MCF 10A (cell line): Measurements from ENCODE around the gene SCYGR8. TPM values are rescaled to one million over a fixed set of nuclear protein-coding genes. Genes with fewer than 3 reads are reported as not detected.

ENCODE experiments used
- BruUV-seq: library from RNA; stranded (reverse); fragments of 400-500 nt; replicated peaks from 2 replicates; lab custom pipeline; 2021; lab: Mats Ljungman, UMichigan
- CTCF ChIA-PET: fragments of 300-600 bp; sonication (Branson Sonifier 250); formaldehyde crosslinking; extraction: SDS; loops from one replicate; lab custom pipeline; 2021; ENCODE audit warnings: antibody characterized with exemption, inconsistent platforms; lab: Yijun Ruan, JAX
- POLR2A ChIA-PET: fragments of 300-600, 350-650 bp; sonication (Branson Sonifier 250); formaldehyde crosslinking; extraction: SDS; loops from one replicate; lab custom pipeline; 2020; ENCODE audit warnings: antibody characterized with exemption, inconsistent platforms; lab: Yijun Ruan, JAX
- DNase-seq: peaks from one replicate; pipeline ENCODE4 v3.0.0-alpha.2; 2018; ENCODE audit not compliant: unreplicated experiment
- H3K27ac Mint-ChIP-seq: one replicate; pipeline ENCODE4 v1.8.0; 2022; ENCODE audit warnings: mild to moderate bottlenecking, low read depth, mixed read lengths; ENCODE audit not compliant: unreplicated experiment
- H3K27me3 Mint-ChIP-seq: one replicate; pipeline ENCODE4 v1.8.0; 2022; ENCODE audit warnings: mixed read lengths; ENCODE audit not compliant: insufficient read depth, unreplicated experiment
- H3K36me3 Mint-ChIP-seq: one replicate; pipeline ENCODE4 v1.8.0; 2022; ENCODE audit warnings: mild to moderate bottlenecking, moderate library complexity, mixed read lengths; ENCODE audit not compliant: insufficient read depth, unreplicated experiment
- H3K4me1 Mint-ChIP-seq: one replicate; pipeline ENCODE4 v1.8.0; 2022; ENCODE audit warnings: mixed read lengths; ENCODE audit not compliant: insufficient read depth, unreplicated experiment
- H3K4me3 Mint-ChIP-seq: one replicate; pipeline ENCODE4 v1.8.0; 2022; ENCODE audit warnings: mild to moderate bottlenecking, moderate library complexity, mixed read lengths; ENCODE audit not compliant: unreplicated experiment
- H3K9me3 Mint-ChIP-seq: one replicate; pipeline ENCODE4 v1.8.0; 2022; ENCODE audit warnings: mixed read lengths; ENCODE audit not compliant: unreplicated experiment
- CTCF ChIP-seq: fragments of 200-600 bp; IDR thresholded peaks from one replicate; pipeline ENCODE4 v1.8.0; 2022; ENCODE audit warnings: antibody characterized with exemption, mild to moderate bottlenecking; ENCODE audit not compliant: unreplicated experiment
- intact Hi-C: fragments of 100-400 bp; cut with micrococcal nuclease; formaldehyde crosslinking; loops from 2 replicates; pipeline ENCODE4 v1.14.1; 2022
- total RNA-seq: library from RNA; stranded (reverse); gene quantifications from 2 replicates; pipeline ENCODE4 v1.2.3, GENCODE V29; 2022

Gene SCYGR8
- total RNA-seq, 1 experiment from 2014 or later, result not detected

DNA sequence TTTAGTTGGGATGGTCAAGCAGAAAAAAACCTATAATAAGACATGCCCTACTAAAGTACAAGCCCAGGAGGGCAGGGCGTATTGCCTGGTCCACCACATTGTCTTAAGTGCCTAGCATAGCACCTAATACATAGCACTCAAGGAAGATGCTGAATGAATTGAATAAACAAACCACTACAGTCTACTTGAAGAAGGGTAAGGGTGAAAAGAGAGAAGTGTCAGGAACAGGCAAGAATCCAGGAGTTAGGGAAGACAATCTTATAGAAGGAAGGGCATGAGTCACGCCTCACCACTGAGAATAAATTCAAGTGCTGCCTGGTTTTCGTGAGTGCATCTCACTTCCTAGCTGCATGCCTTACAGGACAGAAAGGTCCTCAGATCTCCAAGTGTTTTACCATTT lies 41.7 kb upstream of the SCYGR8 start:
- no peak overlapping the region for H3K4me3 Mint-ChIP-seq
- POLR2A ChIA-PET, result interaction anchor here (0.8 to 1.2 kb wide), 2 partner anchors 62 to 109 kb away, joined by 3 read pairs; no protein-coding TSS in a partner anchor
- CTCF ChIA-PET, result interaction anchor here (0.5 kb wide), 1 partner anchor 1569 kb away, joined by 4 read pairs; no protein-coding TSS in a partner anchor
- no TSS peak for BruUV-seq
- no peaks in the 10 kb centered on the region for H3K36me3 Mint-ChIP-seq
- H3K4me1 Mint-ChIP-seq, result peaks cover 16% of the 10 kb centered on the region
- H3K27ac Mint-ChIP-seq, result no peak overlapping the region
- TF ChIP-seq CTCF, result no peak
- peak; percentile 74 for DNase-seq
- H3K27me3 Mint-ChIP-seq, result no peaks in the 10 kb centered on the region
- no peaks in the 10 kb centered on the region for H3K9me3 Mint-ChIP-seq
- intact Hi-C loops, result no loop called here

DNA sequence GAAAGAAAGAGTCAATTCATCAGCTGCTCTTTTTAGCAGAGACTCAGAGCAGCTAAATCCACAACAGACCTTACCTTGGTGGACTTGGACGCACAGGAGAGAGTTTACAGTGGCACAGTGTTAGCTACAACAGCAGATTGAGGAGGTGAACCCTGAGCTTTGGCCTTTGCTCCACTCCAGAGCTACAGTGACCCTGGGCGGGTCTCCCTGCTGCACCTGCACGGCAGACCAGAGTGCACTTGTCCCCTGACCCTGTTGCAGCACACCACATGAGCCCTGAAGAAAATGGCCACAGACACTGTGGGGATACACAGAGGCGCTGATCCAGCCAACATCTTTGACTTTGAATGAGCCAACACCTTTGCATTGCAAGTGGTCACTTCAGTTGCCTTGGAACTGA lies 38.8 kb upstream of the SCYGR8 start:
- Mint-ChIP-seq H3K27ac (no peak overlapping the region), H3K4me1 (peaks cover 16% of the 10 kb centered on the region), H3K9me3 (no peaks in the 10 kb centered on the region), H3K27me3 (no peaks in the 10 kb centered on the region), H3K4me3 (no peak overlapping the region), H3K36me3 (no peaks in the 10 kb centered on the region)
- CTCF ChIA-PET, result interaction anchor here (0.7 to 0.9 kb wide), 2 partner anchors 32 to 59 kb away, joined by 3 to 4 read pairs; no protein-coding TSS in a partner anchor
- BruUV-seq, result no TSS peak
- DNase-seq, result no peak
- POLR2A ChIA-PET, result no interaction called here
- intact Hi-C loops, result no loop called here
- TF ChIP-seq CTCF, result no peak

- H3K4me1 Mint-ChIP-seq, result peaks cover 16% of the 10 kb centered on the region
- no peak overlapping the region for H3K27ac Mint-ChIP-seq
- no peak overlapping the region for H3K4me3 Mint-ChIP-seq
- CTCF ChIA-PET, result interaction anchor here (0.9 kb wide), 1 partner anchor 59 kb away, joined by 3 read pairs; no protein-coding TSS in a partner anchor
- H3K9me3 Mint-ChIP-seq, result no peaks in the 10 kb centered on the region
- TF ChIP-seq CTCF, result no peak
- BruUV-seq, result no TSS peak
- H3K27me3 Mint-ChIP-seq, result no peaks in the 10 kb centered on the region
- intact Hi-C loops, result no loop called here
- DNase-seq, result no peak
- H3K36me3 Mint-ChIP-seq, result no peaks in the 10 kb centered on the region
- POLR2A ChIA-PET, result no interaction called here
Observed at GRCh38 chr2:227707390-227707789, 38.3 kb upstream of the SCYGR8 start.

DNA sequence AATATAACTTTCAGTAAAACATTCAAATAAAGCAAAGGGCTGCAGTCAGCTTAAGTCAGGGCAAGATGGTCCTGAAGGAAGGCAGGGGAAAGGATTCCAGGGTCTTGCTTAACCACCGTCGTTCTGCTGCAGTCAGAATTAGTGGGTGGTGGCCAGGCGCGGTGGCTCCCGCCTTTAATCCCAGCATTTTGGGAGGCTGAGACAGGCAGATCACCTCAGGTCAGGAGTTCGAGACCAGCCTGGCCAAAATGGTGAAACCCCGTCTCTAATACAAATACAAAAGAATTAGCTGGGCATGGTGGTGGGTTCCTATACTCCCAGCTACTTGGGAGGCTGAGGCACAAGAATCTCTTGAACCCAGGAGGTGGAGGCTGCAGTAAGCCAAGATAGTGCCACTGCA lies 34.7 kb upstream of the SCYGR8 start:
- POLR2A ChIA-PET, result no interaction called here
- Mint-ChIP-seq H3K36me3 (no peaks in the 10 kb centered on the region), H3K27me3 (peaks cover 1% of the 10 kb centered on the region), H3K4me3 (no peak overlapping the region), H3K27ac (no peak overlapping the region), H3K9me3 (no peaks in the 10 kb centered on the region), H3K4me1 (no peaks in the 10 kb centered on the region)
- no TSS peak for BruUV-seq
- CTCF ChIA-PET, result interaction anchor here (0.6 kb wide), 1 partner anchor 55 kb away, joined by 3 read pairs; no protein-coding TSS in a partner anchor
- DNase-seq, result no peak
- no peak for TF ChIP-seq CTCF
- intact Hi-C loops, result no loop called here
